ENCODE measurements around the gene XYLB. TPM values are rescaled to one million over a fixed set of nuclear protein-coding genes. Genes with fewer than 3 reads are reported as not detected.

Gene XYLB
- total RNA-seq, 2 donors from 2014 or later = 1.8 to 38.7 TPM

- no peak for ATAC-seq (ENCODE audit: insufficient number of reproducible peaks, low FRiP score, low read depth)
- no peaks in the 10 kb centered on the region for H3K27me3 ChIP-seq (replicated peaks; ENCODE audit: insufficient read depth)
- H3K4me1 ChIP-seq (ENCODE audit: control insufficient read depth in 1 of 2, low read depth in 2 of 2) = no peaks in the 10 kb centered on the region
- no peak for TF ChIP-seq CTCF (IDR thresholded peaks at IDR 0.05)
- no peak overlapping the region for H3K4me3 ChIP-seq
- peaks cover 2% of the 10 kb centered on the region for H3K36me3 ChIP-seq
- H3K9me3 ChIP-seq = peaks cover 8% of the 10 kb centered on the region
- no peak for DNase-seq (ENCODE audit: low spot score)
- H3K27ac ChIP-seq = no peak overlapping the region
These were observed 36.7 kb downstream of the XYLB start for GRCh38 chr3:38383156-38383875.

DNA sequence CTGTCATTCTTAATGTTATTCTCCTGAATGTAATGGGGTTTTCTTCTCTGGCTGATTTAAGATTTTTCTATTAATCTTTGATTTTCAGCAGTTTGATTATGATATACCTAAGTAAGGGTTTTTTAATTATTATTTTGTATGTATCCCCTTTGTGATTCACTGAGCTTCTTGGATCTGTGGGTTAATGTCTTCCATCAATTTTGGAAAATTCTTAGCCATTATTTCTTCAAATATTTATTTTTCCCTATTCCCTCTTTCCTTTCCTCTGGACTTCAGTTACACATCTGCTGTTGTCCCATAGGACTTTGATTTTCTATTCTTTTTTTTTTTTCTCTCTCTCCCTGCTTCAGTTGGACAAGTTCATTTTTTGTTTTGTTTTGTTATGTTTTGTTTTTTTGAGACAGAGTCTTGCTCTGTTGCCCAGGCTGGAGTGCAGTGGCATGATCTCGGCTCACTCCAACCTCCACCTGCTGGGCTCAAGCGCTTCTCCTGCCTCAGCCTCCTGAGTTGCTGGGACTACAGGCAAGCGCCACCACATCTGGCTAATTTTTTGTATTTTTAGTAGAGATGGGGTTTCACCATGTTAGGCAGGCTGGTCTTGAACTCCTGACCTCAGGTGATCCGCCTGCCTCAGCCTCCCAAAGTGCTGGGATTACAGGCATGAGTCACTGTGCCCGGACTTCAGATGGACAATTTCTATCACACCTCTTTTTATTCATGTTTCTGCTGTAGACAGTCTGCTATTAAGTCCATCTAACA, 40.6 kb downstream of the XYLB start:
- Histone ChIP-seq H3K27me3 (replicated peaks; ENCODE audit: insufficient read depth) (no peaks in the 10 kb centered on the region), H3K36me3 (peaks cover 2% of the 10 kb centered on the region), H3K4me3 (no peak overlapping the region), H3K27ac (no peak overlapping the region), H3K9me3 (peaks cover 8% of the 10 kb centered on the region), H3K4me1 (ENCODE audit: control insufficient read depth in 1 of 2, low read depth in 2 of 2) (no peaks in the 10 kb centered on the region)
- DNase-seq (ENCODE audit: low spot score) (no peak), ATAC-seq (ENCODE audit: insufficient number of reproducible peaks, low FRiP score, low read depth) (no peak)
- no peak for TF ChIP-seq CTCF (IDR thresholded peaks at IDR 0.05)

DNA sequence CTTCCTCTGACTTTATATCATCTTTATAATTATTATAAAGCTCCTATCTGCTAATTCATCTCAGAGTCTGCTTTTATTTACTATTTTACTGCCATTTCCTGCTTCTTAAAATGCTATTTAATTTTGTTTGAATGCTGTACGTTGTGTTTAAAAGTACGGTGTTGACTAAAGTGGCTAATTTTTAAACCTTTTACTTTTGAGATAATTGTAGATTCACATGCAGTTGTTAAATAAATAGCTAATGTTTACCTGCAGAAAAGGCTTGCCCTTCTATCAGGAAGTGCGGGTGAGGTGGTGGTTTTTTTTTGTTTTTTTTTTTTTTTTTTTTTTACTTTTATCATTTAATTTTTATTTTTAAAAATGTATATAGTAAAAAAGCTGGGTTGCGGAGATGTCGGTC, 41.3 kb downstream of the XYLB start:
- no peak overlapping the region for H3K27ac ChIP-seq
- DNase-seq (ENCODE audit: low spot score) (no peak), ATAC-seq (ENCODE audit: insufficient number of reproducible peaks, low FRiP score, low read depth) (no peak)
- no peak for TF ChIP-seq CTCF (IDR thresholded peaks at IDR 0.05)
- no peaks in the 10 kb centered on the region for H3K4me1 ChIP-seq (ENCODE audit: control insufficient read depth in 1 of 2, low read depth in 2 of 2)
- H3K27me3 ChIP-seq (replicated peaks; ENCODE audit: insufficient read depth) = no peaks in the 10 kb centered on the region
- peaks cover 2% of the 10 kb centered on the region for H3K36me3 ChIP-seq
- H3K9me3 ChIP-seq = peaks cover 8% of the 10 kb centered on the region
- no peak overlapping the region for H3K4me3 ChIP-seq

- ATAC-seq (ENCODE audit: insufficient number of reproducible peaks, low FRiP score, low read depth) (no peak), DNase-seq (ENCODE audit: low spot score) (no peak)
- H3K27ac ChIP-seq = no peak overlapping the region
- H3K4me1 ChIP-seq (ENCODE audit: control insufficient read depth in 1 of 2, low read depth in 2 of 2) = no peaks in the 10 kb centered on the region
- no peak overlapping the region for H3K4me3 ChIP-seq
- no peaks in the 10 kb centered on the region for H3K36me3 ChIP-seq
- TF ChIP-seq CTCF (IDR thresholded peaks at IDR 0.05) = no peak
- no peaks in the 10 kb centered on the region for H3K27me3 ChIP-seq (replicated peaks; ENCODE audit: insufficient read depth)
- H3K9me3 ChIP-seq = peaks cover 2% of the 10 kb centered on the region
These were observed 46.1 kb downstream of the XYLB start for GRCh38 chr3:38392604-38393163.

DNA sequence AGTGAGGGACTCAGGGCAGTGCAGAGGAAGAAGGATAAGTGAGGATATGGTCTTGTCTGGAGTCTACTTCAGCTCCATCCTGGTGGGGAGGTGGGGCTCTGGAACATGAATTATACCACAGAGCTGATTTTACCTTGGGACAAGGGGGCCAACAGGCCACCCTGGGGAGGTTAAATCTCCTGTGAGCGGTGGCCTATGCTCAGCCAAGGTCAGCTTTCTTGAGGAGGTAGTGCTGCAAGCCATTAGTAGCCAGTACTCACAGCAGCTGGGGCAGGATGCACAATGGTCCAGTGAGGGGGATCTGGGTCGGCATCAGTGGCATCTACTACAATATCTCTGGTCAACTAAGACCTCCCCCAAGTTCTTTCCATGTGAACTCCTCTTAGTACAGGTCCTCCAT, 49.7 kb downstream of the XYLB start:
- Histone ChIP-seq H3K27ac (no peak overlapping the region), H3K4me3 (no peak overlapping the region), H3K4me1 (ENCODE audit: control insufficient read depth in 1 of 2, low read depth in 2 of 2) (no peaks in the 10 kb centered on the region), H3K9me3 (no peaks in the 10 kb centered on the region), H3K27me3 (replicated peaks; ENCODE audit: insufficient read depth) (no peaks in the 10 kb centered on the region), H3K36me3 (peaks cover 5% of the 10 kb centered on the region)
- ATAC-seq (ENCODE audit: insufficient number of reproducible peaks, low FRiP score, low read depth) (no peak), DNase-seq (ENCODE audit: low spot score) (no peak)
- no peak for TF ChIP-seq CTCF (IDR thresholded peaks at IDR 0.05)
